HEK293T (cell line): Measurements from ENCODE around the gene SLX4IP.

ENCODE experiments used
- FOXK2 ChIP-seq: fragments of 450-650 bp; IDR thresholded peaks from 2 replicates; pipeline ENCODE4 v1.6.1; 2016; ENCODE audit warnings: mild to moderate bottlenecking
- PKNOX1 ChIP-seq: fragments of 450-650 bp; IDR thresholded peaks from 2 replicates; pipeline ENCODE4 v1.6.1; 2016
- SP1 ChIP-seq: fragments of 450-650 bp; IDR thresholded peaks from 2 replicates; pipeline ENCODE4 v1.6.1; 2017
- SUZ12 ChIP-seq: fragments of 450-650 bp; IDR thresholded peaks from 2 replicates; pipeline ENCODE4 v1.6.1; 2016; ENCODE audit warnings: mild to moderate bottlenecking
- TARDBP ChIP-seq: fragments of 450-650 bp; IDR thresholded peaks from 2 replicates; pipeline ENCODE4 v1.6.1; 2016

- TF ChIP-seq SP1 (no peak), PKNOX1 (peak; percentile 95), FOXK2 (no peak), SUZ12 (no peak), TARDBP (no peak)
Observed at GRCh38 chr20:10434467-10434831, 656 bp upstream of the SLX4IP start.
